ENCODE results near the gene PDE6B. TPM values are rescaled to one million over a fixed set of nuclear protein-coding genes. Genes with fewer than 3 reads are reported as not detected.

PDE6B gene
- total RNA-seq, 2 experiments from 2014 or later, result 16.1 to 17.7 TPM

DNA sequence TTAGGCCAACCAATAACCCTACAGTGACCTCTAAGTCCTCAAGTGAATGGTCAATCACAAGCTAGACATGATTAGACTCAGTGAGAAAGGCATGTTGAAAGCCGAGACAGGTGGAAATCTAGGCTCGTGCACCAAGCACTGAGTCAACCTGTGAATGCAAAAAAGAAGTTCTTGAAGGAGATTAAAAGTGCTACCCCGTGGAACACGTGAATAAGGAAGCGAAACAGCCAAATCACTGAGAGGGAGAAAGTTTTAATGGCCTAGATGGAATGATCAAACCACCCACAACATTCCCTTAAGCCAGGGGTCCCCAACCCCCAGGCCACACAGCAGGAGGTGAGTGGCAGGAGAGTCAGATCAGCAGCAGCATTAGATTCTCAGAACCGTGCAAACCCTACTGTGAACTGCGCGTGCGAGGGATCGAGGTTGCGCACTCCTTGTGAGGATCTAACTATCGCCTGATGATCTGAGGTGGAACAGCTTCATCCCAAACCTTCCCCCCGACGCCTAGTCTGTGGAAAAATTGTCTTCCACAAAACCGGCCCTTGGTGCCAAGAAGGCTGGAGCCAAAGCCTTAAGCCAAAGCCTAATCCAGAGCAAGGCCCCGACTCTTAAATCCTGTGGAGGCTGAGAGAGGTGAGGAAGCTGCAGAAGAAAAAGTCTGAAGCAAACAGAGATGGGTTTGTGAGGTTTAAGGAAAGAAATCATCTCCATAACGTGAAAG, 19.5 kb upstream of the PDE6B start:
- peaks cover 14% of the 10 kb centered on the region for H3K27me3 Mint-ChIP-seq (ENCODE audit: low read depth)
- no peak overlapping the region for H3K27ac Mint-ChIP-seq
- POLR2A ChIA-PET, result interaction anchor here (0.9 kb wide), 1 partner anchor 381 kb away, joined by 3 read pairs; the partner anchor contains the start of gene IDUA
- DNase-seq (no peak), ATAC-seq (no peak)
- peaks cover 8% of the 10 kb centered on the region for H3K4me1 Mint-ChIP-seq (ENCODE audit: low read depth)
- H3K4me3 Mint-ChIP-seq, result no peak overlapping the region
- no peaks in the 10 kb centered on the region for H3K9me3 Mint-ChIP-seq (ENCODE audit: insufficient read depth)
- no peaks in the 10 kb centered on the region for H3K36me3 Mint-ChIP-seq (ENCODE audit: low read depth)
- CTCF ChIA-PET, result no interaction called here

DNA sequence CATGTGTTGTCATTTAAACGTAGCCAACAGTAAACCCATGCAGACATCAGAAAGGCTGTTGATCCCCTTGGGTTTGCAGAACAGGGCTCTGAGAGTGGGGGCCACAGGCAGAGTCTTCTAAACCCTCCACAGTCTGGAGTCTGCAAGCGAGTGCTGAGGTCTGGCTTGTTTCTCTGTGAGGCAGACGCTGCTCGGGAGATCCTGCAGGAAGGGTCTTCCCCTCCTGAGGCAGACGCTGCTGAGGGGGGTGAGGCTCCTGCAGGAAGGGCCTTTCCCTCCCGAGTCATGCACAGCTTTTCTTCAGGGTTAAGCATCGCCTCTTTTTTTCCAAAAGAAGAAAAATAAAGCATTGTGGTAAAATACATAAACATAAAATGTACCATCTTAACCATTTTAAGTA, 17.1 kb upstream of the PDE6B start:
- Mint-ChIP-seq H3K27ac (no peak overlapping the region), H3K4me1 (ENCODE audit: low read depth) (peaks cover 8% of the 10 kb centered on the region), H3K4me3 (no peak overlapping the region), H3K9me3 (ENCODE audit: insufficient read depth) (no peaks in the 10 kb centered on the region), H3K27me3 (ENCODE audit: low read depth) (peaks cover 12% of the 10 kb centered on the region), H3K36me3 (ENCODE audit: low read depth) (no peaks in the 10 kb centered on the region)
- ChIA-PET POLR2A (no interaction called here), CTCF (interaction anchor here (0.7 kb wide), 1 partner anchor 10 kb away, joined by 3 read pairs; no protein-coding TSS in a partner anchor)
- DNase-seq (no peak), ATAC-seq (no peak)

DNA sequence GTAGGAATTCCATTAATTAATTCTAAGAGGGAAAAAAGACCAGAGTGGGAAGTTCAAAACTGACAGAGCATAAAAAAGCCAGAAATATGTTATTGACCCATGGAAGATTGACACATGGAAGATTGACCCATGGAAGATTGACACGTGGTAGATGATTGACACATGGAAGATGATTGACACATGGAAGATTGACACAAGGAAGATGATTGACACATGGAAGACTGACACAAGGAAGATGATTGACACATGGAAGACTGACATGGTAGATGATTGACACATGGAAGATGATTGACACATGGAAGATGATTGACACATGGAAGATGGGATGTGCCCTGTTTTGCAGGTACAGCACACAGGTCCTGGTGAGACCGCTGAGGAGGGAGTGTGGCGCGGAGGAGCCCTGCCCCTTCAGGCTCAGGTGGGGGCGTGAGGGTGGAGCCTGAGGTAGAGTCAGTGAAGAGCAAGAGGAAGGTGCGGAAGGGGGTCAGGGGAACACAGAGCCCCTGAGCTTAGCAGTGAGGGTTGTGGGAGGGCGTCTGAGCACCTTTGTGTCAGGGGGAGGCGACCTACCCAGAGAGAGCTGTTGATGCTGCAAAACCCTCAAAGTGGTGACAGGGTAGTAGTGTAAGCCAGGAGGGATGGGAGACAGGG, 15.8 kb upstream of the PDE6B start:
- H3K27ac Mint-ChIP-seq, result no peak overlapping the region
- H3K36me3 Mint-ChIP-seq (ENCODE audit: low read depth), result no peaks in the 10 kb centered on the region
- DNase-seq (no peak), ATAC-seq (no peak)
- H3K4me3 Mint-ChIP-seq, result no peak overlapping the region
- ChIA-PET CTCF (no interaction called here), POLR2A (no interaction called here)
- H3K9me3 Mint-ChIP-seq (ENCODE audit: insufficient read depth), result no peaks in the 10 kb centered on the region
- H3K27me3 Mint-ChIP-seq (ENCODE audit: low read depth), result peaks cover 12% of the 10 kb centered on the region
- peaks cover 2% of the 10 kb centered on the region for H3K4me1 Mint-ChIP-seq (ENCODE audit: low read depth)

DNA sequence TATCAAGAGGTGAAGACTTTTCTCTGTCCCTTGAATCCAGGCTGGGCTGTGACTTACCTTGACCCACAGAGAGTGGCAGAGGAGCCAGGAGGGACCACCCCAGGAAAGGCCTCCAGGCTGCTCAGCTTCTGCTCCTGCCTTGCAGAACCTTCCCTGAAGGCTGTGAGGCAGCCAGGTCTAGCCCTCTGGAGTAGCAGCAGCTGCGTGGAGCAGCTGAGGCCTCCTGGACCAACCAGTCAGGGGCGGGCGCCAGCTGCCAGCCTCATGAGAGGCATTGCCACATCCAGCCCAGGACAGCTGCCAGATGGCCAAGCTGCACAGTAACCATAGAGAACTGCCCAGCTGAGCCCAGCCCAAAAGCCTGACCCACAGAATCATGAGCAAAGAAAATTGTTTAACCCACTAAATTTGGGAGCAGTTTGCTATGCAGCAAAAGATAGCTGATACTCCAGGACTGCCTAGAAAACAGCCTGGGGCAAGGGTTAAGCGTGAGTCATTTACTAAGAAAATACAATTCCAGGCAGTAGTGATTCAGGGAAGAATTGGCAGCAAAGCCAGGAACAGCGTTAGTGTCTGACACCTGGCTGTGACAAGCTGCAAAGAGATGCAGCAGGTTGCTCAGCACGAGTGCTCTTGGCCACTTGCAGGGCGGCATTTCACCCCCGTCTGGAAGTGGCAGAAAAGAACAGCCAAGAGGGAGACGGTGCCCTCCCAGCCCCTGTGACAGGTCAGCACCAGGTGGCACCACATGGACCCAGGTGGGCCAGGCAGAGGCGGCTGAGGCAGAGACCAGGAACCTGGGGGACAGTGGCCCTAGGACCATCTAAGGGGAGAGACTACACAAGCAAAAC, 14.7 kb upstream of the PDE6B start:
- Mint-ChIP-seq H3K27ac (no peak overlapping the region), H3K36me3 (ENCODE audit: low read depth) (no peaks in the 10 kb centered on the region), H3K4me1 (ENCODE audit: low read depth) (no peaks in the 10 kb centered on the region), H3K4me3 (no peak overlapping the region), H3K27me3 (ENCODE audit: low read depth) (peaks cover 17% of the 10 kb centered on the region), H3K9me3 (ENCODE audit: insufficient read depth) (no peaks in the 10 kb centered on the region)
- ATAC-seq (no peak), DNase-seq (no peak)
- ChIA-PET CTCF (no interaction called here), POLR2A (no interaction called here)

DNA sequence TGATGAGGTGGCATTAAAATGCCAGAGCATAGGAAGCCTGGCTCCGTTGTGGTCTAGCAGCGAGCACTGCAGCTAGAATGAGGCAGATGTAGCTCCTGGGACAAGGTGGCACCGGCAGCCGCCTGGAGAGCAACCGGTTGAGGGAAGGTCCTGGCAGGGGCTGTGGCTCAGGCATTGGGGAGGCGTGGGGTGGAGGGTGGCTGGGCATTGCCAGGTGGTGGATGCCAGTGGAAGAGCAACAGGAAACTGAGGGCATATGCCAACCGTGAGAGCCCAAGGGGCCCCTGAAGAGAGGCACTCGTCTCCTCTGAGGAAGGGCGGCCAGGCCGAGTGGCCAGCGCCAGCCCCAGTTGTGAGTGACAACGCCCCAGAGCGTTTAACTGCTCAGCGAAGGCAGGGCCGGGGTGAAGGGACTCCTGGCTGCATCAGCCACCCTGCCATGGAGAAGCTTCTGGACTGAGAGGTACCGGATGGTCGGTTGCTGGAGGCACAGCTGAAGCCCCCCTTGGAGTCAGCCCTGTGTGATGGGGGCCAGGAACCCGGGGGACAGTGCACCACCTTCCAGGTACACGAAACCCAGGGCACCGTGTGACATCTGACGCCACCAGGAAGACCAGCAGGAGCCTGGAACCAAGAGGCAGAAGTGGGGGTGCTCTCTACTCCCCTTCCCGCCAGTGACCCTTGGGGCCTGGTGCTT, 13.2 kb upstream of the PDE6B start:
- peaks cover 19% of the 10 kb centered on the region for H3K27me3 Mint-ChIP-seq (ENCODE audit: low read depth)
- no peak for ATAC-seq

DNA sequence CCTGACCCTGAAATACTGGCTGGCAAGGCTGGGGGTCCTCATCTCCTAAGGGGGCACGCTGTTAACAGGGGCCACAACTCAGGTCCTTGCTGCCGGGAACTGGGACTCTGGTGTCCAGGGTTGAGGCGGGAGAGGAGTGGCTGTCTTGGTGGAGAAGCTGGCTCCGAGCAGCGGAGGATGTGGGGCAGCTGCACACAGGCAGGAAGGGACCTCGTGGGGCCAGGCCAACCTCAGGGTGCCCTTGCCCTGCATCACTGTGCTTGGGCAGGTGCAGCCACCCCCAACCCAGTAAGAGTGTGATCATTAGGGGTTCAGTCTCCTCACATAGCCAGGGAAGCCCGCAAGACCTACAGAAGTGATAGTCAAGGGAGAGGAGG, 12.6 kb upstream of the PDE6B start:
- Mint-ChIP-seq H3K4me1 (ENCODE audit: low read depth) (no peaks in the 10 kb centered on the region), H3K4me3 (no peak overlapping the region), H3K27ac (no peak overlapping the region), H3K27me3 (ENCODE audit: low read depth) (peaks cover 17% of the 10 kb centered on the region), H3K36me3 (ENCODE audit: low read depth) (no peaks in the 10 kb centered on the region), H3K9me3 (ENCODE audit: insufficient read depth) (no peaks in the 10 kb centered on the region)
- CTCF ChIA-PET, result no interaction called here
- POLR2A ChIA-PET, result interaction anchor here (0.6 kb wide), 1 partner anchor 164 kb away, joined by 5 read pairs; no protein-coding TSS in a partner anchor
- ATAC-seq, result no peak
- no peak for DNase-seq

More for the DNA sequence above, 13.2 kb upstream of the PDE6B start:
- H3K4me3 Mint-ChIP-seq, result no peak overlapping the region
- no peak for DNase-seq
- no peaks in the 10 kb centered on the region for H3K9me3 Mint-ChIP-seq (ENCODE audit: insufficient read depth)
- no peaks in the 10 kb centered on the region for H3K36me3 Mint-ChIP-seq (ENCODE audit: low read depth)
- POLR2A ChIA-PET, result no interaction called here
- no peak overlapping the region for H3K27ac Mint-ChIP-seq
- no peaks in the 10 kb centered on the region for H3K4me1 Mint-ChIP-seq (ENCODE audit: low read depth)
- CTCF ChIA-PET, result no interaction called here

DNA sequence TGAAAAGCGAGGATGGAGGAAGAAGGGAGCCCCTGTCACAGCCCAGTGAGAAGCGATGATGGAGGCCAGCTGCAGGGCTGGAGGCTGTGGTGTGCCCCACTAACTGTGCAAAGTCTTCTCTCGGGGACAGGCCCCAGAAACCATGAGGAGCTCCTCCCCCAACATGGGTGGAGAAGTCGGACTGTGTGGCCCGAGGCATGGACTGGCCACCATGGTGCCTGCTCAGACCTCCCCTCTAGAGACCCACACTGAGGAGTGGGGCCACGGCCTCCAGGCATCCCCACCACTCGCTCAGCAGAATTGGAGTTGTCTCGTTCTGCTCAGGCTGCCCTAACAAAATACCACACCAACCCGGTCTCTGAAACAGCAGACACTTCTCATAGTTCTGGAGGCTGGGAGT, 12.2 kb upstream of the PDE6B start:
- no peak for DNase-seq
- Mint-ChIP-seq H3K4me3 (no peak overlapping the region), H3K27me3 (ENCODE audit: low read depth) (peaks cover 17% of the 10 kb centered on the region), H3K27ac (no peak overlapping the region), H3K4me1 (ENCODE audit: low read depth) (no peaks in the 10 kb centered on the region), H3K36me3 (ENCODE audit: low read depth) (no peaks in the 10 kb centered on the region), H3K9me3 (ENCODE audit: insufficient read depth) (no peaks in the 10 kb centered on the region)
- POLR2A ChIA-PET, result interaction anchor here (0.6 kb wide), 1 partner anchor 164 kb away, joined by 5 read pairs; no protein-coding TSS in a partner anchor
- no peak for ATAC-seq
- CTCF ChIA-PET, result no interaction called here

DNA sequence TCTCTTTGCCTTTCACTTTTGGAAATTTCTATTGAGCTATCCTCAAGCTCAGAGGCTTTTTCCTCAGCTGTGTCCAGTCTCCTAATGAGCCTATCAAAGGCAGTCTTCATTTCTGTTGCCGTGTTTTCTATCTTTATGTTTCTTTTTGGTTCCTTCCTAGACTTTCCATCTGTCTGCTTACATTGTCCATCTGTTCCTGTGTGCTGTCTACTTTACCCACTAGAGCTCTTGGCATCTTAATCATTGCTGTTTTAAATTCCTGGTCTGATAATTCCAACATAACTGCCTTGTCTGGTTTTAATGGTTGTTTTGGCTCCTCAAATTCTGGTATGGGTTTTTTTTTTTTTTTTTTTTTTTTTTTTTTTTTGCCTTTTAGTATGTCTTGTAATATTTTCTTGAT, 9.3 kb upstream of the PDE6B start:
- Mint-ChIP-seq H3K4me1 (ENCODE audit: low read depth) (no peaks in the 10 kb centered on the region), H3K27me3 (ENCODE audit: low read depth) (peaks cover 9% of the 10 kb centered on the region), H3K36me3 (ENCODE audit: low read depth) (no peaks in the 10 kb centered on the region), H3K27ac (no peak overlapping the region), H3K9me3 (ENCODE audit: insufficient read depth) (no peaks in the 10 kb centered on the region), H3K4me3 (no peak overlapping the region)
- no peak for DNase-seq
- ATAC-seq, result no peak
- ChIA-PET CTCF (no interaction called here), POLR2A (no interaction called here)

DNA sequence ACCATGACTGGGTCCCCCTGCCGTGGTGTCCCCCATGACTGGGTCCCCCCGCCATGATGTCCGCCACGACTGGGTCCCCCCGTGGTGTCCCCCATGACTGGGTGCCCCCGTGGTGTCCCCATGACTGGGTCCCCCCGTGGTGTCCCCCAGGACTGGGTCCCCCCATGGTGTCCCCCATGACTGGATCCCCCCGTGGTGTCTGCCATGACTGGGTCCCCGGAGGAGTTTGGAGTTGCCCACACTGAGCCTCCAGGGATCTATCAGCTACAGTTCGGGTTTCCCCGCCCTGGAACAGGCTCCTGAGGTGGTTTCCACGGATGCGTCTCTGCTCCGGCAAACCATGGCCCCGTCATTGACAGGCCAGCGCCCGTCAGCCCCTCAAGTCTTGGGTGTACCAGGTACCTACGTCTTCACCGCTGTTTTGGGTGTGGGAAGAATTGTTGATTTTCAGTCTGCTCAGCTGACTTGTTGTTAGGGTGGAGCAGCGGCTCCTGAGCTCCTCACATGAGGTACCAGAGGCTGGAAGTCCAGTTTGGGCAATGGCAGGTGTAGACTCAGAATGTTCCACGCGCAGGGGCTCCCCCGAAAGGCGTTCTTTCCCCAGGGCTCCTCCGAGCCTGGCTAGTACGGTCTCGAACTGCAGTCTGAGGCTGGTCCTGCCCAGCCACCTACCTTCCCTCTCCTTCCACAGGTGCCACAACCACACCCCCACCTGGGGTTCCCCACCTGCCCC, 8.3 kb upstream of the PDE6B start:
- no peak for ATAC-seq

DNA sequence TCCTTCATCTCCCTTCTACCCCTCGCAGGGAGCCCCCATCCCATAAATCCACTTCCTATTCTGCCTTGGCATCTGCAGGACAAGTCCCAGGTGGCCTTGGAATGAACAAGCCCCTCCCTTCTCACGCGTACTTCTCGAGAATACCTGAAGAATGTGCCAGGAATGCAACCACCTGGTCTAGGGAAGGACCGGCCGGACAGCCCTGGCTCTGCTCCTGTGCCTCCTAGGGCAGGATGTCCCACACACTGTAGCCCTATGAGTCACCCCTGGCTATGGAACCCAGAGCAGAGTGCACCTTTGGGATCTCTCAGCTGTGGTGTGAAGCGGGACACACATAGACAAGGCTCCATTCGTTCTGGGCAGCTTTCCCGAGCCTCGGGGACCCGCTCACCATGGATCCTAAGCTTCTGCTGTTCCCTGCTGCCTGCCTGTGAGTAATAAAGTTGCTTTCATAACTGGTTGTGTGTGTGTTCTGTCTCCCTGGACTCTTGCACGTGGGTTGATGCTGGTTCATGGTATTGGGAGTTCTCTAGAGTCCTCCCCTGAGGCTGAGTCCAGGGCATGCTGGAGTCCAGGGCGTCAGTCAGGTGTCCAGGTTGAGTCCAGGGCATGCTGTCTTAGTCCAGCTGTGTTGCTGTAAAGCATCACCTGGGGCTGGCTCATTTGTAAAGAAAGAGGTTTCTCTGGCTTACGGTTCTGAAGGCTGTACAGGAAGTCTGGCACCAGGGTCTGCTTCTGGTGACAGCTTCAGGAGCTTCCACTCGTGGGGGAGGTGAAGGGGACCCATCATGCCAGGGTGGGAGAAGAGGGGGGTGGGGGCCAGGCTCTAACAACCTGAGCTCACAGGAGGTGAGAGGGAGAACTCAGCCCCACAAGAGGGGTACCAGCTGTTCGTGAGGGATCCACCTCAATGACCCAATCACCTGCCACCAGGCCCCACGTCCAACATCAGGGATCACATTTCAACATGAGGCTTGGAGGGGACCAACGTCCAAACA, 7.4 kb upstream of the PDE6B start:
- Mint-ChIP-seq H3K27me3 (ENCODE audit: low read depth) (peaks cover 9% of the 10 kb centered on the region), H3K4me1 (ENCODE audit: low read depth) (no peaks in the 10 kb centered on the region), H3K4me3 (no peak overlapping the region), H3K27ac (no peak overlapping the region), H3K36me3 (ENCODE audit: low read depth) (no peaks in the 10 kb centered on the region), H3K9me3 (ENCODE audit: insufficient read depth) (no peaks in the 10 kb centered on the region)
- ChIA-PET CTCF (interaction anchor here (0.6 kb wide), 1 partner anchor 10 kb away, joined by 3 read pairs; no protein-coding TSS in a partner anchor), POLR2A (no interaction called here)
- no peak for DNase-seq
- no peak for ATAC-seq

More for the DNA sequence above, 8.3 kb upstream of the PDE6B start:
- H3K4me1 Mint-ChIP-seq (ENCODE audit: low read depth), result no peaks in the 10 kb centered on the region
- no peaks in the 10 kb centered on the region for H3K9me3 Mint-ChIP-seq (ENCODE audit: insufficient read depth)
- no peak for DNase-seq
- H3K4me3 Mint-ChIP-seq, result no peak overlapping the region
- H3K36me3 Mint-ChIP-seq (ENCODE audit: low read depth), result no peaks in the 10 kb centered on the region
- POLR2A ChIA-PET, result interaction anchor here (0.6 kb wide), 1 partner anchor 301 kb away, joined by 3 read pairs; no protein-coding TSS in a partner anchor
- peaks cover 9% of the 10 kb centered on the region for H3K27me3 Mint-ChIP-seq (ENCODE audit: low read depth)
- no peak overlapping the region for H3K27ac Mint-ChIP-seq
- CTCF ChIA-PET, result no interaction called here

All from activated CD8-positive, alpha-beta T cell treated with anti-CD3 and anti-CD28 coated beads, Interleukin-2, amount 10 ng/mL, durations not matched to agents 7 days and 5 days (primary cell).